Measurements from ENCODE around the gene MNT. TPM values are rescaled to one million over a fixed set of nuclear protein-coding genes. Genes with fewer than 3 reads are reported as not detected.

MNT gene
- total RNA-seq, 1 donor from 2014 or later, result 9.0 TPM

- DNase-seq (ENCODE audit: low read depth), result no peak
- TF ChIP-seq CTCF (conservative IDR thresholded peaks at IDR 0.05; ENCODE audit: low read depth, low read length), result no peak
- H3K4me3 ChIP-seq (ENCODE audit: low read depth, low read length), result no peak overlapping the region
Observed at GRCh38 chr17:2363318-2363717, 37.5 kb downstream of the MNT start.

DNA sequence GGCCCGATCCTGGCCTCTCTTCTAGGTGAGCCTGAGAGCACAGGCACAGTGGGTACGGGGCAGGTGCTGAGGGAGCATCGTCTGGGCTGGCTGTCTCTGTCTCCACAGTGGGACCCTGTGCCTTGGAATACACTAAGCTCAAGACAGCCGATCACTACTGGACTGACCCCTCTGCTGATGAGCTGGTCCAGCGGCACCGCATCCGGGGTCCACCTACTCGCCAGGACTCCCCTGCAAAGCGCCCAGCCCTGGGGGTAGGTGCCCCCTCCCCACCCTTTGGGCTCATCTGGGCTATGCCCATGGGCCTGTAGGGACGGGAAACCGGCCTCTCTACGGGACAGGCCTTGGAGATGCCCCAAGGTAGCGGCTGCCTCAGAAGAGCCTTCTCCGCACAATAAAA lies 38.0 kb downstream of the MNT start:
- H3K4me3 ChIP-seq (ENCODE audit: low read depth, low read length), result no peak overlapping the region
- DNase-seq (ENCODE audit: low read depth), result no peak
- no peak for TF ChIP-seq CTCF (conservative IDR thresholded peaks at IDR 0.05; ENCODE audit: low read depth, low read length)

DNA sequence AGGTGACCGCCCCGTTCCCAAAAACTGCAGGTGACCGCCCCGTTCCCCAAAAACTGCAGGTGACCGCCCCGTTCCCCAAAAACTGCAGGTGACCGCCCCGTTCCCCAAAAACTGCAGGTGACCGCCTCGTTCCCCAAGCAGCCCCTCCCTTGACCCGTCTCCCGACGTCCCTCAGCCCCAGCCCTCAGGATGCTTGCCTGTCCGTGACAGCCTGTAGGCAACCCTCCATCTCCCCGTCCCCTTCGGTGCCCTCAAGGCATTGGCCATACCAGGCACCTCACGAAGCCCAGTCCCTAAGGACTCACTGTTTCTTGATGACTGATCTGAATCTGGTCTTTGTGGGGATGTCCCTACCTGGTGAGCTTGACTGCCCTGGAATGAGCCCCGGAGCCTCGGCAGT lies 38.4 kb downstream of the MNT start:
- no peak for TF ChIP-seq CTCF (conservative IDR thresholded peaks at IDR 0.05; ENCODE audit: low read depth, low read length)
- no peak overlapping the region for H3K4me3 ChIP-seq (ENCODE audit: low read depth, low read length)
- no peak for DNase-seq (ENCODE audit: low read depth)

DNA sequence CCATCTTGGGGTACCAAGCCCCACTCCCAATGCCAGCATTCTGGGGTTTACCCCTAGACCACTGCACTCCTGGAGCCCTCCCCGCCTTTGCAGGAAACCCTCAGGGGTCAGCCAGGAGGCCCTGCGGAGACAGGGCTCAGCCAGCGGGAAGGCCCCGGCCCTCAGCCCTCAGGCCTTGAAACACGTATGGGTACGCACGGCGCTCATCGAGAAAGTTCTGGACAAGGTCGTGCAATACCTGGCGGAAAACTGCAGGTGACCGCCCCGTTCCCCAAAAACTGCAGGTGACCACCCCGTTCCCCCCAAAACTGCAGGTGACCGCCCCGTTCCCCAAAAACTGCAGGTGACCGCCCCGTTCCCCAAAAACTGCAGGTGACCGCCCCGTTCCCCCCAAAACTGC lies 38.8 kb downstream of the MNT start:
- no peak for TF ChIP-seq CTCF (conservative IDR thresholded peaks at IDR 0.05; ENCODE audit: low read depth, low read length)
- no peak overlapping the region for H3K4me3 ChIP-seq (ENCODE audit: low read depth, low read length)
- no peak for DNase-seq (ENCODE audit: low read depth)

GRCh38 chr17:2361010-2361760 lies 39.7 kb downstream of the MNT start:
- no peak for TF ChIP-seq CTCF (conservative IDR thresholded peaks at IDR 0.05; ENCODE audit: low read depth, low read length)
- no peak overlapping the region for H3K4me3 ChIP-seq (ENCODE audit: low read depth, low read length)
- DNase-seq (ENCODE audit: low read depth), result no peak

DNA sequence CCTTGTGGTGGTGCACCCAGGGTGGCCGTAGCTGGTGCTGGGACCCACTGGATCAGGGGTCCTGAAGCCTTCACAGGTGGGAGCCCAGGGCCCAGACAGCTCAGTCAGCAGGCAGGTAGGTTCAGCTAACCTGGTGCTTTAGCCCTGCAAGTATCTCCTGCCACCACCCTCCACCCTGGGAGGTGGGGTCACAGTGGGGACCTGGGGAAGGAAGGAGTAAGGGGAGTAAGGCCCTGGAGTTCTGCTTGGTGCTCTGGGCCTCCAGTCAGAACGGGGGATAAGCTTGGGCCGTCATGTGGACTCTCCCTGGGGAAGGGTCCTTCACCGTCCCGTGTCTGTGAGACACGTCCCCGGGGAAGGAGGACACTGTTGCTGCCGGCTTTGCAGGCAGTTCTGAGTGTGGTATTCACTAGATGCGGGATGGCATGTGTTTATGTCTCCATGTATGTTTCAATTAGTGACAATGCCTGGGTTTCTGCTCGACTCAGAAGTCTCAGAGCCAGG lies 42.9 kb downstream of the MNT start:
- no peak for DNase-seq (ENCODE audit: low read depth)
- H3K4me3 ChIP-seq (ENCODE audit: low read depth, low read length), result no peak overlapping the region
- no peak for TF ChIP-seq CTCF (conservative IDR thresholded peaks at IDR 0.05; ENCODE audit: low read depth, low read length)

DNA sequence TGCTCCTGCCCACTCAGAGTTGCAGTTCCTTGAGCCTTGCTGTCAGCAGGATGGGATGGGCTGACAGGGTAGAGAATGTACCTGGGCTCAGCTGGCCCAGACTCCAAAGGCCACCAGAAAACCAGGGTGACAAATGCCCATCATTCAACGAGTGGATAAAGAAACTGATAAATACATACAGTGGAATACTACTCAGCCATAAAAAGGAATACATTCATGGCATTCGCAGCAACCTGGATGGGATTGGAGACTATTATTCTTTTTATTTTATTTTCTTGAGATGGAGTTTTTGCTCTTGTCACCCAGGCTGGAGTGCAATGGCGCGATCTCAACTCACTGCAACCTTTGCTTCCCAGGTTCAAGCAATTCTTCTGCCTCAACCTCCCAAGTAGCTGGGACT lies 43.6 kb downstream of the MNT start:
- no peak for TF ChIP-seq CTCF (conservative IDR thresholded peaks at IDR 0.05; ENCODE audit: low read depth, low read length)
- H3K4me3 ChIP-seq (ENCODE audit: low read depth, low read length), result no peak overlapping the region
- no peak for DNase-seq (ENCODE audit: low read depth)

All from epithelial cell of proximal tubule (primary cell).